RWPE2 (cell line): ENCODE results near the gene HECTD4.
"Not testable (repeated sequence)": the region's sequence is repeated elsewhere in the genome, so short reads cannot be mapped to it uniquely, and the experiment has no call there.

Experiments used
- ATAC-seq: fragments of 200-7000 bp; cut with Tn5 transposase; 3 replicates; pipeline ENCODE4 v1.9.1; 2021; ENCODE audit warnings: low read depth
- DNase-seq: peaks from one replicate; pipeline ENCODE4 v3.0.0-alpha.2; 2020; ENCODE audit warnings: low spot score
- H3K27ac ChIP-seq: fragments of 450-650 bp; 2 replicates; pipeline ENCODE4 v1.5.1; 2017; ENCODE audit warnings: mild to moderate bottlenecking; ENCODE audit not compliant: poor library complexity, severe bottlenecking
- H3K27me3 ChIP-seq: fragments of 250-450 bp; sonication (Bioruptor Pico); 2 replicates; pipeline ENCODE4 v1.5.1; 2021; ENCODE audit warnings: mild to moderate bottlenecking, moderate library complexity; ENCODE audit not compliant: insufficient read depth, poor library complexity, severe bottlenecking
- H3K36me3 ChIP-seq: fragments of 250-450 bp; sonication (Bioruptor Pico); 2 replicates; pipeline ENCODE4 v1.5.1; 2020; ENCODE audit warnings: low read depth, mild to moderate bottlenecking, moderate library complexity
- H3K4me1 ChIP-seq: fragments of 250-450 bp; sonication (Bioruptor Pico); 2 replicates; pipeline ENCODE4 v1.5.1; 2021; ENCODE audit warnings: mild to moderate bottlenecking, moderate library complexity; ENCODE audit not compliant: insufficient read depth, poor library complexity, severe bottlenecking
- H3K4me3 ChIP-seq: fragments of 250-450 bp; sonication (Bioruptor Pico); 2 replicates; pipeline ENCODE4 v1.5.1; 2021; ENCODE audit warnings: mild to moderate bottlenecking, moderate library complexity; ENCODE audit not compliant: severe bottlenecking
- H3K9me3 ChIP-seq: fragments of 250-450 bp; sonication (Bioruptor Pico); 2 replicates; pipeline ENCODE4 v1.5.1; 2021; ENCODE audit warnings: mild to moderate bottlenecking, moderate library complexity; ENCODE audit not compliant: severe bottlenecking
- CTCF ChIP-seq: fragments of 450-650 bp; IDR thresholded peaks from one replicate; pipeline ENCODE4 v1.5.1; 2017; ENCODE audit warnings: mild to moderate bottlenecking, moderate library complexity; ENCODE audit not compliant: poor library complexity, severe bottlenecking

Gene HECTD4

GRCh38 chr12:112413855-112414625 lies 31.8 kb upstream of the HECTD4 start:
- ATAC-seq: no peak

GRCh38 chr12:112409906-112410244 lies 27.6 kb upstream of the HECTD4 start:
- H3K4me1 ChIP-seq: peaks cover 4% of the 10 kb centered on the region
- TF ChIP-seq CTCF: no peak
- H3K27ac ChIP-seq: no peak overlapping the region
- no peak for DNase-seq
- peaks cover 44% of the 10 kb centered on the region for H3K36me3 ChIP-seq
- no peak for ATAC-seq
- no peaks in the 10 kb centered on the region for H3K27me3 ChIP-seq
- H3K4me3 ChIP-seq: no peak overlapping the region
- no peaks in the 10 kb centered on the region for H3K9me3 ChIP-seq

More at GRCh38 chr12:112413855-112414625, 31.8 kb upstream of the HECTD4 start:
- TF ChIP-seq CTCF: no peak
- Histone ChIP-seq H3K9me3 (no peaks in the 10 kb centered on the region), H3K27ac (no peak overlapping the region), H3K4me1 (no peaks in the 10 kb centered on the region), H3K27me3 (no peaks in the 10 kb centered on the region), H3K36me3 (peaks cover 2% of the 10 kb centered on the region), H3K4me3 (no peak overlapping the region)
- no peak for DNase-seq

- Histone ChIP-seq H3K27me3 (no peaks in the 10 kb centered on the region), H3K4me1 (peaks cover 4% of the 10 kb centered on the region), H3K9me3 (no peaks in the 10 kb centered on the region), H3K36me3 (peaks cover 49% of the 10 kb centered on the region), H3K4me3 (peak within 1 kb of the TSS; percentile 78), H3K27ac (peak within 1 kb of the TSS; percentile 80)
- ATAC-seq: peak; percentile 92
- TF ChIP-seq CTCF: no peak
- DNase-seq: peak; percentile 76
Observed at GRCh38 chr12:112409064-112409905, 27.1 kb upstream of the HECTD4 start, which contains the start of gene RPL6. RPL6 (minus strand) TSS chr12:112409605; CDS start chr12:112408656, 949 bp downstream.

GRCh38 chr12:112408621-112409020 lies 26.4 kb upstream of the HECTD4 start:
- Histone ChIP-seq H3K36me3 (peaks cover 53% of the 10 kb centered on the region), H3K4me1 (peaks cover 4% of the 10 kb centered on the region), H3K9me3 (no peaks in the 10 kb centered on the region), H3K27ac (peak overlapping the region; percentile 80), H3K27me3 (no peaks in the 10 kb centered on the region), H3K4me3 (peak overlapping the region; percentile 78)
- ATAC-seq (no peak), DNase-seq (no peak)
- no peak for TF ChIP-seq CTCF

DNA sequence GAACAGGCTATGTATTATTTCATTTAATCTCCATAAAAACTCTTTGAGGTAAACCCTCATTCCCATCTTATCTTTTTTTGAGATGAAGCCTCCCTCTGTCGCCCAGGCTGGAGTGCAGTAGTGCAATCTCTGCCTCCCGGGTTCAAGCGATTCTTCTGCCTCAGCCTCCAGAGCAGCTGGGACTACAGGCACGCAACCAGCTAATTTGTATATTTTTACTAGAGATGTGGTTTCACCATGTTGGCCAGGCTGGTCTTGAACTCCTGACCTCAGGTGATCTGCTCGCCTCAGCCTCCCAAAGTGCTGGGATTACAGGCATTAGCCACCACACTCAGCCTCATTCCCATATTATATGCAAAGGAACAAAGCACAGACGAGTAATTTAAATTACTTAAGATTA lies 25.5 kb upstream of the HECTD4 start:
- H3K4me1 ChIP-seq, DNase-seq, H3K27me3 ChIP-seq, H3K9me3 ChIP-seq, ATAC-seq: not testable (repeated sequence)
- peak overlapping the region; percentile 80 for H3K27ac ChIP-seq
- H3K4me3 ChIP-seq: peak overlapping the region; percentile 78
- H3K36me3 ChIP-seq: peaks cover 53% of the 10 kb centered on the region
